Mucosa of stomach (tissue), 1 donor: ENCODE data around the gene MEIKIN.

Source experiments
- H3K27me3 ChIP-seq: one replicate; pipeline ENCODE4 v1.7.0; 2013; ENCODE audit warnings: mild to moderate bottlenecking, low read length; ENCODE audit not compliant: control insufficient read depth, insufficient read depth
- H3K36me3 ChIP-seq: one replicate; pipeline ENCODE4 v1.7.0; 2013; ENCODE audit warnings: low read length; ENCODE audit not compliant: control insufficient read depth, insufficient read depth
- H3K4me1 ChIP-seq: one replicate; pipeline ENCODE4 v1.7.0; 2013; ENCODE audit warnings: mild to moderate bottlenecking, low read length; ENCODE audit not compliant: control insufficient read depth, insufficient read depth
- H3K4me3 ChIP-seq: one replicate; pipeline ENCODE4 v1.7.0; 2013; ENCODE audit warnings: low read length
- H3K9ac ChIP-seq: one replicate; pipeline ENCODE4 v1.7.0; 2013; ENCODE audit warnings: mild to moderate bottlenecking, low read length, moderate library complexity
- H3K9me3 ChIP-seq: one replicate; pipeline ENCODE4 v1.7.0; 2013; ENCODE audit warnings: mild to moderate bottlenecking, low read length, moderate library complexity; ENCODE audit not compliant: control insufficient read depth
- donor health status: Pancreatic carcinoma.

The MEIKIN gene

DNA sequence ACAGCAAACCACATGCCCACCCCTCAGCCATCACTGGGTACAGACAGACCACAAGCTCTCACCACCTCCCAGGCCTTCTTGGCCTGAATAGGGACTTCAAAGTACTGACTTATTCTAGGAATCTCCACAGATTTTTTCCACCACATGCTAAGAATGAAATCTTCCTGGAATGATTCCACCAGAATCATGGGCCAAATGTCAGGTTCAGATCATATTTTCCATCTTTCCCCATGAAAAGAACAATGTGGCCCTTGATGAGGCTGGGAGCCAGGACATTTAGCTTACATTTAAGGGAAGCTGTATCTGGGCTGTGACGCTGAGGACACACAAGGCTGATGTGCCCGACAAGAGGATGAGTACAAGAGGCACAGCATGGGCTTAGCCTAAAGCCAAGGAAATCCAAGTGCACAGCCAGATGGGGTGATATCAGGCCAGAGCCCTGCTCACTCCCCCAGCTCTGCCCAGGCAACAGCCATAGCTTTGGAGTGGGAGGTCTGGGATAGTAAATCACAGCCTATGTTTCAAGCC lies 37.8 kb upstream of the MEIKIN start:
- Histone ChIP-seq H3K36me3 (no peaks in the 10 kb centered on the region), H3K9ac (no peak overlapping the region), H3K4me3 (no peak overlapping the region), H3K4me1 (no peaks in the 10 kb centered on the region), H3K9me3 (no peaks in the 10 kb centered on the region), H3K27me3 (no peaks in the 10 kb centered on the region)

DNA sequence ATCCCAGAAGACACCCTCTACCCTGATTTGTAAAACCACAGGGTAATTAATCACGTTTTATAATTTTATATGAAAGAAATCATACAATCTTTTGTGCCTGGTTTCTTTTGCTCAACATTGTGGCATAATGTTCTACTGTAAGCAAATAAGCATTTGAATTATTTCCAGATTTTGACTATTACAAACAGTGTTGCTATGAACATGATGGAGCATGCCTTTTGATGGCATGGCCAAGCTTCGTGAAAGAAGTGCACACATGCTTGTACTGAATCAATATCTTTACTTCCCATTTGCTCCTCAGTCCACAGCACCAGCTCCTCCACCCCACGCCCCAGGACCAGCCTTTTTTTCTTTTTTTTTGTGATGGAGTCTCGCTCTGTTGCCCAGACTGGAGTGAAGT lies 36.1 kb upstream of the MEIKIN start:
- Histone ChIP-seq H3K27me3 (no peaks in the 10 kb centered on the region), H3K9ac (no peak overlapping the region), H3K4me3 (no peak overlapping the region), H3K4me1 (no peaks in the 10 kb centered on the region), H3K36me3 (no peaks in the 10 kb centered on the region), H3K9me3 (no peaks in the 10 kb centered on the region)

DNA sequence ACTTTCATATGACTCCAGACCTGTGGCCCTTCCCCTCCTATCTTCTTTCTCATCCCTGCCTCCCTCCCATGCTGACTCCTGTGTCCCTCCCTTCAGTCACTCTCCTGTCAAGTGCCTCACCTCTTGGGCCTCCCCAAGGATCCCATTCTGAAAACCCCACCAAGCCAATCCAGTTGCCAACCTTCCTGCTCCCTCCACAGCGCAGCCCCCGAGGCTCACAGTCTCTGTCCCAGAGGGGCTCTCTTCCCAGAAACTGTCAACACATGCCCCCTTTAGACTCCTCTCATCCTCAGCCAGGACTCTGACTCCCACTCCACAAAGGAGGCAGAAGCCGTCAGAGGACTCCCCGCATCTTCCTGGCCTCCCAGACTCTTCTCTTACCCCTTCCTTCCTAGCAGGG lies 35.2 kb upstream of the MEIKIN start:
- Histone ChIP-seq H3K9ac (no peak overlapping the region), H3K4me1 (no peaks in the 10 kb centered on the region), H3K27me3 (no peaks in the 10 kb centered on the region), H3K4me3 (no peak overlapping the region), H3K9me3 (no peaks in the 10 kb centered on the region), H3K36me3 (no peaks in the 10 kb centered on the region)

DNA sequence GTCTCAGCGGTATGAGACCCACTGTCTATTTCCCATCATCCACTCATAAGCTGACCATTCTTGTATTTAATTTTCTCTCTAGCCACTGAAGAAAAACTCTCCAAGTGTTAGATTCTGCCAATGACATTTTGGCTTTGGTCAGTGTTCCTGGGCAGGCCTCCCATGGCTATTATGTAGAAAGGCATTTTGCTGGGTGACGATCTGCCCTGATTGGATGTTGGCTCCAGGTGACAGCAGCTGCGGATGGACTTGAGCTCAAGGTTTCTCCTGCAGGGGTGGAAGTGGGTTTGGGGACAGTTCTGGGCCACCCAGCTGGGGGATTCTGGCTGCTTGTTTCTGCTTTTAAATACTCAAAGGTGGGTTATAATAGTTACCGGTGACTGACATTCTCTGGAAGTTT lies 34.4 kb upstream of the MEIKIN start:
- Histone ChIP-seq H3K36me3 (no peaks in the 10 kb centered on the region), H3K4me1 (no peaks in the 10 kb centered on the region), H3K9ac (no peak overlapping the region), H3K27me3 (no peaks in the 10 kb centered on the region), H3K9me3 (no peaks in the 10 kb centered on the region), H3K4me3 (no peak overlapping the region)

DNA sequence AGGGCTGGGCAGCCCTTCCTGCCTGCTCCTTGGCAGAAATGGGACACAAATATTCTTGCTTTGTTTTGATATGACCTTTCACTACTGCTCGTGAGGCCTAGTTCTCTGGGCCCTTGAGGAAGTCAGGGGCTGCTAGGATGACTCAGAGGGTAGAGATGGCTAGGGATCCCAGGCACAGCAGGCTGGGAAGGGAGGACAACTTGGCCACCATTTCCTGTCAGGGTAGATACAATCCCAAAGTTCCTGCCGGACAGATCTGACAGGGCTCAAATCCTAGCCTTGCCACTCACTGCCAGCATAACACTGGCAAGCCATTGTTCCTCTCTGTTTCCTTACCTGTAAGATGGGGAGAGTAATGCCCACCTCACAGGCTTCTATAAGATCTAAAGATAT lies 31.7 kb upstream of the MEIKIN start:
- no peak overlapping the region for H3K4me3 ChIP-seq
- H3K9ac ChIP-seq: no peak overlapping the region
- H3K27me3 ChIP-seq: no peaks in the 10 kb centered on the region
- no peaks in the 10 kb centered on the region for H3K9me3 ChIP-seq
- H3K4me1 ChIP-seq: no peaks in the 10 kb centered on the region
- H3K36me3 ChIP-seq: no peaks in the 10 kb centered on the region

DNA sequence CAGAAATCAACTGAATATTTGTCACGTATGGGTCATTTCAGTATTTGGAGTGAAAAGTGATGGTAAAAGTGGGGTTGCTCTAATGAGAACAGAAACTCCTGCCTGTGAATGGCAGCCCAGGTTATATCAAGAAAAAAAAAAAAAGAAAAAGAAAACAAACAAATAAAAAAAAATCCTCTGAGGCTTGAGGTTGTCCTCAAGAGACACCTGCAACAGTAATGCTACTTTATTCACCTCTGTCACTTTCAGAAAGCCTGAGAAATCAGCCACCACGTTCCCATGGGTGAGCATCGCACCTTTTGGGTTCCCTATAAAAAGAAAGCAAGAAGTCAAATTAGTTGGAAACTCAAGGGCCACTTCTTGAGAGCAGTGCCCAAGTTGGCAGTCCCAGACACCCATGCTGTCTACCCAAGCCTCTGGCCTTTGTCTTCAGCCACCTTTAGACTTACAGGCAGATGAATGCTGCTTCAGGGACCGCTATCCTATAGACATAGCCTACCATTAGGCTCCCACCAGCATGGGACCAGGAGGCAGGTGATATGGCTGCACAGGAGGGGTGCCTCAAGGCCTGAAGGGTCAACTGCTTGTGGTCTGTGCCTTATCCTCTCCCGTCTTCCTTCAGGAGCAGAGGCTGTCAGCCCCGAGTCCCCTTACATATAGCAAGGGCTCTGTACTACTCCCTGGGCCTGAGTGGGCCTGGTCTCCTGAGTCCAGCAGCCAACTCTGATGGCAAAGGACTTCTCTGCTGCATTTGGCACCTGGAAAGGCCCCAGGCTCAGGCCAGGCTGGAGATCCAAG lies 31.1 kb upstream of the MEIKIN start:
- no peaks in the 10 kb centered on the region for H3K4me1 ChIP-seq
- H3K4me3 ChIP-seq: no peak overlapping the region
- no peaks in the 10 kb centered on the region for H3K36me3 ChIP-seq
- H3K9ac ChIP-seq: no peak overlapping the region
- H3K27me3 ChIP-seq: no peaks in the 10 kb centered on the region
- H3K9me3 ChIP-seq: no peaks in the 10 kb centered on the region

DNA sequence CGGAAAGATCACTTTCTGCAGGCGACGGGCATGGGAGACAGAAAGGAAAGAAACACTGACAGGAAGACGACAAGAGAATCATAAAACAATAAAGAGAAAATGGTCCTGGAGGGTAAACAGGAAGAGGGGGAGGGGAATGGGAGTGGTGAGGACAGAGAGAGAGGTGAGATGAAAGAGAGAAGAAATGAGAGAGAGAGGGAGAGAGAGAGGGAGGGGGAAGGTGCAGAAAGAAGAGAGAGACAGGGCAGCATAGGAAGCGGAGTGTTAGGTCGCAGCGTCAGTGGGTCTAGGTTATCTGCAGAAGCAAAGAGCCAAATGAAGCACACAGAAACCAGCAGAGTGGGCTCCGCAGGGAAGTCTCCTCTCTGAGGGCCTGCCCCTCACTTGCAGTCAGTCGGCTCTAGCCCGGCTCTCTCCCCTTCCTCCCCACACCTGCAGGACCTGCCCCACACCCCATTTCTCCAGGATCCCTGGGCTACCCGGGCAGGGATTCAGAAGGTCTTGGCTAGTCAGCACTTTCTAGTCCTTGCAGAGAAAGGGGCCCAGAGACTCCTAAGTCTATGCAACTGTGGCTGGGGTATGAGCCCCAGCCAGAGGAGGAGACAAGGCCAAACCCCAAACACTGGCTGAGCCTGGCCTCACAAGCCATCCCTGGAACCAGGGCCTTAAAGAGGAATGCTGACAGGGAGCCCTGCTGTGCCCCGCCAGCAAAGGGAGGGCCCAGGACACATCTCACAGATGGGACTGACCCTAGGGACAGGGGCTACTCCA lies 29.7 kb upstream of the MEIKIN start:
- Histone ChIP-seq H3K4me3 (no peak overlapping the region), H3K27me3 (no peaks in the 10 kb centered on the region), H3K4me1 (no peaks in the 10 kb centered on the region), H3K36me3 (no peaks in the 10 kb centered on the region), H3K9me3 (no peaks in the 10 kb centered on the region), H3K9ac (no peak overlapping the region)

DNA sequence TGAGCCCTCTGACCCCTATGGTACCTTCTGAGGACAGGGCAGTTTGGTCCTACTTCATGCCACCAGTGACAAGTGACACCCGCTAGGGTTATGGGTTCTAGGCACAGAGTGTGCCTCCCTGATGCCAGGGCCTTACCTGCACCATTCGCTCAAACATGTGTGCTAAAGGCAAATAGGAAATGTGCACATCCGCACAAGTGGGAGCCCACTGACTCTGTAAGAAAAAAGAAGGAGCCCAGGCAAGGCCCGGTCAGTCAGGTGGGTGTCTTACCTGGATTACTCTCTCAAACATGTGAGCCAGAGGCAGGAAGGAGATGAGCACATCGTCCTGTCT lies 29.1 kb upstream of the MEIKIN start:
- H3K9me3 ChIP-seq: no peaks in the 10 kb centered on the region
- no peaks in the 10 kb centered on the region for H3K36me3 ChIP-seq
- H3K27me3 ChIP-seq: no peaks in the 10 kb centered on the region
- no peak overlapping the region for H3K4me3 ChIP-seq
- H3K4me1 ChIP-seq: no peaks in the 10 kb centered on the region
- no peak overlapping the region for H3K9ac ChIP-seq

DNA sequence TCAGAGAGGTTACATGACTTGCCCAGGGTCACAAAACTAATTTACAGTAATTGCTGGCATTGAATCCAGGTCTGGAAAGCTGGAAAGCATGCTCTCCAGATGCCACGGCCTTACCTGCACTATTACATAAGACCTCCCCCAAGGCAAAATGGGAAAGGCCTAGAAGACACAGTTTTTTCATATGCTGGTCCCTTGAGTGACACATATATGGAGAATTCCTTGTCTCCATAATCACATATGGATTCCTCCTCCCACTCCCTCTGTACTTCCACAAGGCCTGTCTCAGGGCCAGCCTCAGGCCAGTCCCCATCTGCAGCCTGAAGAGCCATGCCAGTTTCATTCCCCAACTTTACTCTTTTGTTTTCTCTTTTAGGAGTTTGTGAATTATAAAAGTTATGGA lies 28.6 kb upstream of the MEIKIN start:
- Histone ChIP-seq H3K9ac (no peak overlapping the region), H3K36me3 (no peaks in the 10 kb centered on the region), H3K4me3 (no peak overlapping the region), H3K27me3 (no peaks in the 10 kb centered on the region), H3K9me3 (no peaks in the 10 kb centered on the region), H3K4me1 (no peaks in the 10 kb centered on the region)

DNA sequence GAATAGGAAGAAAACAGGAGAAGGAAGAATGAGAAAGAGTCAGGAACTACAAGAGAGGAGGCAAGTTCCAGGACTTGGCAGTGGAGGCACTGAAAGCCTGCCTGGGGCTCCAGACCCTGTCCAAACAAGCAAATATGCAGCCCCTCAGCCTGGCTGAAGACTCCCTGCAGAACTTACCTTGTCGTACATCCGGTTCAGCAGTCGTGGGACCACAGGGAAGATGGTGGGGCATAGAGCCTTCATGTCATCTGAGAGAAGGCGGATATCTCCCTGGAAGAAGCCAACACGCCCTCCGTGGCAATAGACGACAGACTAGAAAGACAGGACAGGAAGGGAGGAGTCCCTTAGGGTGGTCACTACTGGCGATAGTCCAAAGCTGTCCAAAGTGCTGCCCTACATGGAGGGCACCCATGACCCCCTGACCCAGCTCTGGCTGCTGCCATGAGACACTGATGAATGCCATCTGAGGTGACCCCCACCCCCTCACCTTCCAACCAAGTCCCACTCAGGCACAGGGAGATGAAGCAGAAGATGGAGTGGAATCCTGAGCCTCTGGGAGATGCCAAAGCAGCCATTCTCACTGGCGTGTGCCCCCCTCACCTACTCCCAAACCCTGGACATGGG lies 27.7 kb upstream of the MEIKIN start:
- no peak overlapping the region for H3K4me3 ChIP-seq
- no peaks in the 10 kb centered on the region for H3K4me1 ChIP-seq
- no peaks in the 10 kb centered on the region for H3K9me3 ChIP-seq
- H3K36me3 ChIP-seq: no peaks in the 10 kb centered on the region
- no peaks in the 10 kb centered on the region for H3K27me3 ChIP-seq
- no peak overlapping the region for H3K9ac ChIP-seq

DNA sequence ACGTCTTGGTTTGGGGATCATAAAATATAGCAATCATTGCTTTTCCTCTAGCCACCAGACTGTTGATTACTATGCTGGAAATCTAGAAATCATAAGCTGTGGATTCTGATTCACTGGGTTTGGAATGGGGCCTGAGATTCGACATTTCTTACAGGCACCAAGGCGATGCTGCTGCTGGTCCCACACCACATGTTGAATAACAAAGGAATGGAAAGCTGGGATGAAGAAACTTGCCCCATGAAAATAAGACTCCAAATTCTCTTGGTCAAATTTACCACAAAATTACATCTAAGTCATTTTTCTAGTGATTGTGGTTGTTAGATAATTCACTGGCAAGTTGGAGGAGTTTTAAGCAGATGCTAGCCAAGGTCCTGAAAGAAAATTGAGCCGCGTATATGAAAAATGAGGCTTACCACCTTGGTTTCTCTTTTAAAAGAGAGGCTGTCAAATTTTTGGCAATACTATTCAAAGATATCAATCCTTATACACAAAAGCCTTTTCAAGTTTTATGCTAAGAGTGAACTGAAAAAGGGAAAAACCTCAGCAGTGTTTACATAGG lies 23.0 kb upstream of the MEIKIN start:
- no peaks in the 10 kb centered on the region for H3K27me3 ChIP-seq
- H3K4me1 ChIP-seq: no peaks in the 10 kb centered on the region
- no peaks in the 10 kb centered on the region for H3K36me3 ChIP-seq
- H3K9ac ChIP-seq: no peak overlapping the region
- no peaks in the 10 kb centered on the region for H3K9me3 ChIP-seq
- no peak overlapping the region for H3K4me3 ChIP-seq

DNA sequence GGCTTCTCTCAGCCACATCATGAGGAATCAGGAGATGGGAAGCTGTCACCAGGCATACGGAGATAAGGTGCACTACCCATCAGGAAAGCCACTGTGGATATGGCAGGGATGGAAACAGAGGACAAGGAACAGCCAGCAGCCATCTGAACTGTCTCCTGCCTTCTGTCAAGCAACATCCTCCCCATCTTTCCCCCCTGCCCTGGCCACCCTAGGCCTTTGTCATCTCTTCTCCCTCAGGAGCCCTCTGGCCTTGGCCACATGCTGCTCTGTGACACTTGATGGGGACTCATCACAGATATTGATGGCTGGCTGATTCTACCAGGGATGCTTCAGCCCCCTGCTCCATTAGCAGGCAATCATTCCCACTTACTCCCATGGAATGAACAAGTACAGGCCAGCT lies 21.1 kb upstream of the MEIKIN start:
- Histone ChIP-seq H3K36me3 (no peaks in the 10 kb centered on the region), H3K4me3 (no peak overlapping the region), H3K4me1 (no peaks in the 10 kb centered on the region), H3K9ac (no peak overlapping the region), H3K9me3 (no peaks in the 10 kb centered on the region), H3K27me3 (no peaks in the 10 kb centered on the region)
